Cardiac septum (tissue), 1 donor: ENCODE results near the gene CRIP3. TPM values are rescaled to one million over a fixed set of nuclear protein-coding genes. Genes with fewer than 3 reads are reported as not detected.

ENCODE experiments used
- DNase-seq: peaks from one replicate; pipeline ENCODE4 v3.0.0-alpha.2; 2020; ENCODE audit warnings: low spot score
- intact Hi-C: fragments of 100-400 bp; cut with DNase I; formaldehyde crosslinking; loops from one replicate; pipeline ENCODE4 v1.14.0; 2022
- total RNA-seq: library from RNA; stranded (reverse); fragmentation: NEBNext Ultra II Directional; extraction: Animal tissue kit (Norgen Biotek cat#: 25700); gene quantifications from one replicate; pipeline ENCODE4 v1.2.1, GENCODE V29; 2021
- donor health status: DM: no; HTN: no; CAD: no.

Gene CRIP3
- total RNA-seq, 1 donor from 2014 or later: 11.2 TPM

GRCh38 chr6:43277306-43277642 lies 31.4 kb downstream of the CRIP3 start:
- intact Hi-C loops: no loop called here
- no peak for DNase-seq

- intact Hi-C loops: no loop called here
- no peak for DNase-seq
These were observed 31.9 kb downstream of the CRIP3 start for GRCh38 chr6:43276577-43277305.

GRCh38 chr6:43275801-43276576 lies 32.6 kb downstream of the CRIP3 start:
- intact Hi-C loops: no loop called here
- DNase-seq: no peak

GRCh38 chr6:43274916-43275597 lies 33.6 kb downstream of the CRIP3 start:
- intact Hi-C loops: no loop called here
- no peak for DNase-seq

GRCh38 chr6:43274127-43274915 lies 34.3 kb downstream of the CRIP3 start:
- no peak for DNase-seq
- intact Hi-C loops: no loop called here

- no peak for DNase-seq
- intact Hi-C loops: no loop called here
These were observed 34.9 kb downstream of the CRIP3 start for GRCh38 chr6:43273707-43274106.

- intact Hi-C loops: no loop called here
- no peak for DNase-seq
These were observed 36.7 kb downstream of the CRIP3 start for GRCh38 chr6:43271944-43272343.

- intact Hi-C loops: no loop called here
- DNase-seq: no peak
These were observed 37.4 kb downstream of the CRIP3 start for GRCh38 chr6:43271103-43271815.

GRCh38 chr6:43269273-43270007 lies 39.2 kb downstream of the CRIP3 start:
- intact Hi-C loops: loop anchor here (2.0 to 5.0 kb wide), 2 partner anchors 59 to 238 kb away; no protein-coding TSS in a partner anchor
- no peak for DNase-seq

- intact Hi-C loops: loop anchor here (2.0 to 5.0 kb wide), 2 partner anchors 60 to 238 kb away; no protein-coding TSS in a partner anchor
- DNase-seq: no peak
These were observed 39.8 kb downstream of the CRIP3 start for GRCh38 chr6:43268782-43269272.

GRCh38 chr6:43268355-43268700 lies 40.3 kb downstream of the CRIP3 start:
- intact Hi-C loops: loop anchor here (2.0 to 5.0 kb wide), 2 partner anchors 60 to 239 kb away; no protein-coding TSS in a partner anchor
- DNase-seq: no peak

GRCh38 chr6:43267619-43268354 lies 40.8 kb downstream of the CRIP3 start:
- DNase-seq: no peak
- intact Hi-C loops: loop anchor here (2.0 to 5.0 kb wide), 2 partner anchors 61 to 240 kb away; no protein-coding TSS in a partner anchor

- DNase-seq: no peak
- intact Hi-C loops: loop anchor here (5.0 kb wide), 1 partner anchor 242 kb away; no protein-coding TSS in a partner anchor
These were observed 43.1 kb downstream of the CRIP3 start for GRCh38 chr6:43265564-43265963.

- no peak for DNase-seq
- intact Hi-C loops: loop anchor here (5.0 kb wide), 2 partner anchors 93 to 243 kb away; no protein-coding TSS in a partner anchor
These were observed 44.0 kb downstream of the CRIP3 start for GRCh38 chr6:43264599-43265145.

GRCh38 chr6:43263314-43264178 lies 45.1 kb downstream of the CRIP3 start:
- intact Hi-C loops: loop anchor here (5.0 kb wide), 1 partner anchor 94 kb away; no protein-coding TSS in a partner anchor

GRCh38 chr6:43262780-43263313 lies 45.8 kb downstream of the CRIP3 start:
- no peak for DNase-seq
- intact Hi-C loops: loop anchor here (5.0 kb wide), 1 partner anchor 94 kb away; no protein-coding TSS in a partner anchor

More at GRCh38 chr6:43263314-43264178, 45.1 kb downstream of the CRIP3 start:
- peak; percentile 91 for DNase-seq
